GM10266 (cell line): ENCODE data around the gene ADGRB3.
"Not testable (repeated sequence)": the region's sequence is repeated elsewhere in the genome, so short reads cannot be mapped to it uniquely, and the experiment has no call there.

Experiments used
- DNase-seq: peaks from one replicate; pipeline ENCODE4 v3.0.0; 2012; ENCODE audit errors: extremely low spot score
- CTCF ChIP-seq: IDR thresholded peaks from 2 replicates; pipeline ENCODE4 v1.5.1; 2012; ENCODE audit warnings: mild to moderate bottlenecking, low read depth; ENCODE audit not compliant: control insufficient read depth, insufficient read depth; ENCODE audit errors: missing control alignments

Gene ADGRB3

GRCh38 chr6:69284176-69284730 is 649.2 kb downstream of the ADGRB3 start:
- no peak for TF ChIP-seq CTCF
- DNase-seq, result no peak

GRCh38 chr6:69285054-69285453 is 650.0 kb downstream of the ADGRB3 start:
- no peak for DNase-seq
- no peak for TF ChIP-seq CTCF

GRCh38 chr6:69286331-69286730 is 651.2 kb downstream of the ADGRB3 start:
- DNase-seq, result no peak
- no peak for TF ChIP-seq CTCF

GRCh38 chr6:69288198-69288597 is 653.1 kb downstream of the ADGRB3 start:
- DNase-seq, result not testable (repeated sequence)

GRCh38 chr6:69289689-69290495 is 654.8 kb downstream of the ADGRB3 start:
- no peak for TF ChIP-seq CTCF

GRCh38 chr6:69293471-69293870 is 658.4 kb downstream of the ADGRB3 start:
- TF ChIP-seq CTCF, result no peak
- no peak for DNase-seq

More at GRCh38 chr6:69289689-69290495, 654.8 kb downstream of the ADGRB3 start:
- DNase-seq, result no peak

GRCh38 chr6:69294407-69294806 is 659.3 kb downstream of the ADGRB3 start:
- no peak for DNase-seq
- no peak for TF ChIP-seq CTCF
